ENCODE results near the gene CSNK1A1. TPM values are rescaled to one million over a fixed set of nuclear protein-coding genes. Genes with fewer than 3 reads are reported as not detected.
"Not testable (repeated sequence)": the region's sequence is repeated elsewhere in the genome, so short reads cannot be mapped to it uniquely, and the experiment has no call there.

Gene CSNK1A1
- total RNA-seq, 8 experiments from 2014 or later, result 196 to 391 (median 279) TPM

DNA sequence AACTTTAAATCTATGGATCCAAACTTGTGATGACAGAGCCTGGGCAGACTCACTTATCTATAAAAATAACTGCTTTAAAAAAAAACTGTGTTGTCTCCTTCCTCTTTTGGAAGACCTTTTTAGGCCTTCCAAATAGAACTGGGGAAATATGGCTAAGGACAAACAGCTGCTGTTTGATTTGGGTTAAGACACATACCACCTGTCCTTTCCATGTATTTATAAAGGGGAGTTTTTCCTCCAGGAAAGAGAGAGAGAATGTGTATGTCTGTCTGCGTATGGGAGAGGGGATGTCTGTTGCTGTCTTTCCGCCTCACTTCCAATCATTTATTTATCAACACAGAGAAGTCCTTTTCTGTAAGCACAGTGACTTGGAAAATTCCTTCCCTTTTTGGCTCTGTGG lies 32.9 kb upstream of the CSNK1A1 start:
- in situ Hi-C loops (cut with MboI; ENCODE audit: low pct_unique_long_range_greater_than_20kb in 2 of 9, low sequenced_read_pairs in 9 of 9, unreplicated experiment in 9 of 9), result no loop called here
- no peak overlapping the region for H3K27ac ChIP-seq
- WGBS, 10 experiments, result 80 to 100% (median 93%) methylated on average over 1 to 2 of the region's 2 CpGs
- no peak overlapping the region for H3K4me3 ChIP-seq
- no peak for ATAC-seq (replicated peaks in 6 of 8)
- no peaks in the 10 kb centered on the region for H3K4me1 ChIP-seq (replicated peaks in 1 of 2)

GRCh38 chr5:149583394-149583793 lies 32.2 kb upstream of the CSNK1A1 start:
- WGBS, 10 experiments, result 75 to 100% methylated on average over 1 of the region's 1 CpG; no CpG with 5 or more reads in 8 of the 10 experiments
- no peaks in the 10 kb centered on the region for H3K4me1 ChIP-seq (replicated peaks in 1 of 2)

DNA sequence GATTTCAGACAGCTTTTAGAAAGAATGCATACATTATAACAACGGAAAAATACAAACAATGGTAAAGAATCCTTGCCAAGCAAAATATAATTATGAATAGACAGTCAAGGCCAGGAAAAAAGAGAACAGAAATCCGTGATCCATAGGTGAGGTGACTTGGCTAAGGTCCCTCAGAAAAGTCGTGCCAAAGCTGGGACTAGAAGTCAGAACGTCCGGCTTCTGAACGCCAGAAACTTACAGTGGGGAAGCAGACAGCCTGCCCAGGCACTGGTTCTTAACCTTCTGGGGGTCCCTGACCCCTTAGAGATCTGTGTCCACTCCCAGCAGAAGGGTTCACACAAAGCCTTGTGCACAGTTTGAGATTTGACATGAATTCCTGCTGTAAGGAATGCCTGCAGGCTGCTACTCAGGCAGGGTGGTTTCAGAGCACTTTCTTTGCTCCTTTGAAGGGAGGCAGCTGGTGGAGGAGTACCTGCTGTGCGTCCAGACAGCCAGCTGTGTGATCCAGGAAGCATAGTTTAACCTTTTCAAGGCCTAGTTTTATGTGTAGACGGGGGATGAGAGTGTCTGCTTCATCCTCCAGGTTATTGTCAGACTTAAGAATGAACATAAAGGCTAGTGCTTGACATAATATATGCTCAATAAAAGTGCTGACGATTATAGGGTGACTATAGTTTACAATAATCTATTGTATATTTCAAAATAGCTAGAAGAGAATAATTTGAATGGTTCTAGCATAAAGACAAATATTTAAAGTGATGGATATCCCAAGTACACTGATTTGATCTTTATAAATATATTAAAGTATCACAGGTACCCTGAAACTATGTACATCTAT lies 30.9 kb upstream of the CSNK1A1 start:
- Histone ChIP-seq H3K27ac (no peak overlapping the region), H3K4me3 (no peak overlapping the region), H3K4me1 (replicated peaks in 1 of 2) (no peaks in the 10 kb centered on the region)
- in situ Hi-C loops (cut with MboI; ENCODE audit: low pct_unique_long_range_greater_than_20kb in 2 of 9, low sequenced_read_pairs in 9 of 9, unreplicated experiment in 9 of 9), result no loop called here
- 7 to 100% (median 60%) methylated on average over 1 to 7 of the region's 9 CpGs; no CpG with 5 or more reads in 1 of the 10 experiments for WGBS, 10 experiments
- no peak for ATAC-seq (replicated peaks in 6 of 8)

More at GRCh38 chr5:149583394-149583793, 32.2 kb upstream of the CSNK1A1 start:
- Histone ChIP-seq H3K4me3 (no peak overlapping the region), H3K27ac (no peak overlapping the region)
- in situ Hi-C loops (cut with MboI; ENCODE audit: low pct_unique_long_range_greater_than_20kb in 2 of 9, low sequenced_read_pairs in 9 of 9, unreplicated experiment in 9 of 9), result no loop called here
- peak in 1 of 8 experiments; percentile 16 for ATAC-seq (replicated peaks in 6 of 8)

- Histone ChIP-seq H3K4me3 (peak within 1 kb of the TSS; percentile 26 to 40 (median 32)), H3K27ac (no peak within 1 kb of the TSS), H3K4me1 (replicated peaks in 1 of 2) (no peaks in the 10 kb centered on the region)
- ATAC-seq (replicated peaks in 6 of 8), result peak; percentile 84 to 92 (median 91)
- WGBS, 10 experiments, result 0 to 37% (median 1%) methylated on average over 1 to 7 of the region's 56 CpGs; no CpG with 5 or more reads in 2 of the 10 experiments
- in situ Hi-C loops (cut with MboI; ENCODE audit: low pct_unique_long_range_greater_than_20kb in 2 of 9, low sequenced_read_pairs in 9 of 9, unreplicated experiment in 9 of 9), result no loop called here
Observed at GRCh38 chr5:149581192-149581861, 30.1 kb upstream of the CSNK1A1 start, which contains the start of gene ARHGEF37. TSS of gene ARHGEF37 (plus strand) at chr5:149581498. CDS start at chr5:149597770, 16,272 bp downstream.

DNA sequence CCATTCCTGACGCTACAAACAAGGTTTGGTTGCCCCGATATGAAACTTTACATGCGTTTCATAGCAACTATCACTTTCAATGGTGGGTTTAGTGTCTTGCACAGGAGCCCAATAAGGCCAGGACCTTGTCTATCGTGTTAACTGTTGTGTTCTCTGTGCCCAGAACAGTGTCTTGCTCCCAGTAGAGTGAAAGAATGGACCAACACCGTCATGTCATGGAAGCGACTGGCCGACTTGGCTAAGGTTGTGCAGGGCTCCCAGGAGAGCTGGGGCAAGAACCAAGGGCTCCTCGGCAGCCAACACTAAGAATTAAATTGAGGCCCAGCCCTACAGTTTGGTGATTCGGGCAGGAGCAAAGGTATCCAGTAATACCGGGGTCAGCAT lies 29.6 kb upstream of the CSNK1A1 start:
- no peaks in the 10 kb centered on the region for H3K4me1 ChIP-seq (replicated peaks in 1 of 2)
- no peak overlapping the region for H3K27ac ChIP-seq
- peak in 4 of 8 experiments; percentile 35 to 55 (median 40) for ATAC-seq (replicated peaks in 6 of 8)
- WGBS, 10 experiments, result 26 to 100% (median 67%) methylated on average over 1 to 6 of the region's 10 CpGs; no CpG with 5 or more reads in 1 of the 10 experiments
- in situ Hi-C loops (cut with MboI; ENCODE audit: low pct_unique_long_range_greater_than_20kb in 2 of 9, low sequenced_read_pairs in 9 of 9, unreplicated experiment in 9 of 9), result no loop called here
- peak overlapping the region; percentile 26 to 40 (median 32) for H3K4me3 ChIP-seq

DNA sequence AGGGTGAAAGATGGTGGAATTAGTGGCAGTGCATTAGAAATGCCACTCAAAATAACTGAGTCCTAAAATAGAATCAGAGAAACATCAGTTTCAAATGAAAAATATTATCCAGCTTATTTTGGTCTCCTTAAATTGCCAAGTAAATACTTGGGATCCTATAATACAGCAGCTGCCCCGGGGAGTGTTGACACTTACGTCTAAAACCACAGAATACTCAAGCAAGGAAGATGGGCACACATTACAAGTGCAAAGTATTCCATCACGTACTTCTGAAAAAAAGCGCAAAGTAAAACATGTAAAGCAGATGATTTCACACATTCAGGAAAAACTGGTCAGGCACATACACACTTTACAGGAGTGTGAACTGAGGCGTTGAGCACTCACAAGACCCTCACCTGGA lies 27.7 kb upstream of the CSNK1A1 start:
- in situ Hi-C loops (cut with MboI; ENCODE audit: low pct_unique_long_range_greater_than_20kb in 2 of 9, low sequenced_read_pairs in 9 of 9, unreplicated experiment in 9 of 9), result no loop called here
- 35 to 89% (median 67%) methylated on average over 2 to 5 of the region's 5 CpGs; no CpG with 5 or more reads in 2 of the 10 experiments for WGBS, 10 experiments
- no peak overlapping the region for H3K27ac ChIP-seq

DNA sequence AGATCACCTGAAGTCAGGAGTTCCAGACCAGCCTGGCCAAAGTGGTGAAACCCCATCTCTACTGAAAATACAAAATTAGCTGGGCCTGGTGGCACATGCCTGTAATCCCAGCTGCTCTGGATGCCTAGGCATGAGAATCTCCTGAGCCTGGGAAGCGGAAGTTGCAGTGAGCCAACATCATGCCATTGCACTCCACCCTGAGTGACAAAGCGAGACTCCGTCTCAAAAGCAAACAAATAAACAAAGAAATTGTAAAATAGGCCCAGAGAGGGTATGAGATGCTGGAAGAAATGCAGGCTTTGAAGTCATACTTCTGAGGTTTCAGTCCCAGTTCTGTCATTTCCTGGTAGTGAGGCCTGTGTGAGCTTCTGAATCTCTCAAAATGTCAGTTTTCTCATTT lies 24.8 kb upstream of the CSNK1A1 start:
- Histone ChIP-seq H3K27ac (no peak overlapping the region), H3K4me1 (replicated peaks in 1 of 2) (no peaks in the 10 kb centered on the region), H3K4me3 (no peak overlapping the region)
- 85 to 96% (median 89%) methylated on average over 3 of the region's 3 CpGs; no CpG with 5 or more reads in 7 of the 10 experiments for WGBS, 10 experiments
- in situ Hi-C loops (cut with MboI; ENCODE audit: low pct_unique_long_range_greater_than_20kb in 2 of 9, low sequenced_read_pairs in 9 of 9, unreplicated experiment in 9 of 9), result no loop called here
- ATAC-seq (replicated peaks in 6 of 8), result no peak

More for the DNA sequence above, 27.7 kb upstream of the CSNK1A1 start:
- ATAC-seq (replicated peaks in 6 of 8), result no peak
- no peaks in the 10 kb centered on the region for H3K4me1 ChIP-seq (replicated peaks in 1 of 2)
- H3K4me3 ChIP-seq, result no peak overlapping the region

DNA sequence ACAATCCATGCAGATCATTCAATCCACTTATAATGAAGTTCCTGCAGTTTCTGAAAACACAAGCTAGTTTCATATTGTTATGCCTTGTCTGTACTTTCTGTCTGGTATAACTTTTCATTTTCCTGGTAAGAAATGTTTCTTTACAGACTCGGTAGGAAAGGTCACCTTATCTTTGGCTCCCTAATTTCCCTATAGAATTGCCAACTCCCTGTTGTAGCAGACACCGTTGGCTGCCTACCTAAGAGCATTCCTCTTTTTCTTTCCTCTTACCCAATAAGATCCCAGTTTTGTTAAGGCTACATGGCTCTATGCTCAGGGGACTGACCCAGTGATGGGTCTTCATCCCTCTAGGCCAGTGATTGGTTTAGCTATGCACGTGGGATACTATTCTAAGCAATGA lies 23.9 kb upstream of the CSNK1A1 start:
- Histone ChIP-seq H3K4me3 (no peak overlapping the region), H3K27ac (no peak overlapping the region), H3K4me1 (replicated peaks in 1 of 2) (no peaks in the 10 kb centered on the region)
- no peak for ATAC-seq (replicated peaks in 6 of 8)
- in situ Hi-C loops (cut with MboI; ENCODE audit: low pct_unique_long_range_greater_than_20kb in 2 of 9, low sequenced_read_pairs in 9 of 9, unreplicated experiment in 9 of 9), result no loop called here
- 30 to 93% (median 67%) methylated on average over 1 to 3 of the region's 3 CpGs; no CpG with 5 or more reads in 1 of the 10 experiments for WGBS, 10 experiments

GRCh38 chr5:149572576-149573231 lies 21.5 kb upstream of the CSNK1A1 start:
- ATAC-seq (replicated peaks in 6 of 8), result no peak
- WGBS, 10 experiments, result 43 to 100% (median 90%) methylated on average over 1 to 4 of the region's 4 CpGs; no CpG with 5 or more reads in 2 of the 10 experiments
- Histone ChIP-seq H3K4me1 (replicated peaks in 1 of 2) (no peaks in the 10 kb centered on the region), H3K27ac (no peak overlapping the region), H3K4me3 (no peak overlapping the region)
- in situ Hi-C loops (cut with MboI; ENCODE audit: low pct_unique_long_range_greater_than_20kb in 2 of 9, low sequenced_read_pairs in 9 of 9, unreplicated experiment in 9 of 9), result loop anchor here (25.0 kb wide), 4 partner anchors 135 to 835 kb away; partner anchors contain the start of gene PCYOX1L (in 3 of the 9)

DNA sequence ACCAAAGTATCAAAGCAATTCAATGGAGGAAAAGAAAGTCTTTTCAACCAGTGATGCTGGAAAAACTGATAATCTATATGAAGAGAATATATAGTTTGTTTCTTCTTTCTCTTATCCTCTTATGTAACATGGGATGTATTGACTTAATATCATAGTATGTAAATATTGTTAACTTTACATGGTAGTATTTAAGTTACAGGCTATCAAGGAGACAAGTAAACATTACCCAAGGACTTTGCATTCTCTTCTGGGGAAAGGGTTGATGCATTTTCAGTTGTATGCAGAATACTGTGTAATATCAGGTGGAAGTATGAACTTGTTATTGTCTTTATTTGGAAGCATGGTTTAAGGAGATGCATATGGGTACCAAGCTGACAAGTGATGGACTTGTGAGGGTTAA lies 20.9 kb upstream of the CSNK1A1 start:
- Histone ChIP-seq H3K4me3 (no peak overlapping the region), H3K27ac (no peak overlapping the region), H3K4me1 (replicated peaks in 1 of 2) (no peaks in the 10 kb centered on the region)
- ATAC-seq (replicated peaks in 6 of 8), result no peak
- in situ Hi-C loops (cut with MboI; ENCODE audit: low pct_unique_long_range_greater_than_20kb in 2 of 9, low sequenced_read_pairs in 9 of 9, unreplicated experiment in 9 of 9), result loop anchor here (25.0 kb wide), 4 partner anchors 135 to 835 kb away; partner anchors contain the start of gene PCYOX1L (in 3 of the 9)

- in situ Hi-C loops (cut with MboI; ENCODE audit: low pct_unique_long_range_greater_than_20kb in 2 of 9, low sequenced_read_pairs in 9 of 9, unreplicated experiment in 9 of 9), result loop anchor here (25.0 kb wide), 4 partner anchors 130 to 830 kb away; partner anchors contain the start of gene PCYOX1L (in 3 of the 9)
- no peak overlapping the region for H3K4me3 ChIP-seq
- 0 to 100% (median 82%) methylated on average over 1 of the region's 1 CpG; no CpG with 5 or more reads in 1 of the 10 experiments for WGBS, 10 experiments
- no peak overlapping the region for H3K27ac ChIP-seq
- ATAC-seq (replicated peaks in 6 of 8), result no peak
- peaks cover under 1 to 4% of the 10 kb centered on the region in 2 donors for H3K4me1 ChIP-seq (replicated peaks in 1 of 2)
Observed at GRCh38 chr5:149567226-149567625, 16.0 kb upstream of the CSNK1A1 start.

- 15 to 100% (median 75%) methylated on average over 1 to 11 of the region's 15 CpGs; no CpG with 5 or more reads in 1 of the 10 experiments for WGBS, 10 experiments
- not testable (repeated sequence) for H3K27ac ChIP-seq, H3K4me3 ChIP-seq
- peaks cover 8 to 10% of the 10 kb centered on the region in 2 donors for H3K4me1 ChIP-seq (replicated peaks in 1 of 2)
- in situ Hi-C loops (cut with MboI; ENCODE audit: low pct_unique_long_range_greater_than_20kb in 2 of 9, low sequenced_read_pairs in 9 of 9, unreplicated experiment in 9 of 9), result loop anchor here (25.0 kb wide), 4 partner anchors 127 to 827 kb away; partner anchors contain the start of gene PCYOX1L (in 3 of the 9)
- peak; percentile 82 to 95 (median 92) for ATAC-seq (replicated peaks in 6 of 8)
Observed at GRCh38 chr5:149564542-149565140, 13.4 kb upstream of the CSNK1A1 start.
